GM18526 (cell line): Measurements from ENCODE around the gene GPR45.

ENCODE experiments used
- POLR2A ChIP-seq: IDR thresholded peaks from 3 replicates; pipeline ENCODE4 v1.6.1; 2011; ENCODE audit not compliant: insufficient read length; ENCODE audit errors: extremely low read depth

Gene GPR45

DNA sequence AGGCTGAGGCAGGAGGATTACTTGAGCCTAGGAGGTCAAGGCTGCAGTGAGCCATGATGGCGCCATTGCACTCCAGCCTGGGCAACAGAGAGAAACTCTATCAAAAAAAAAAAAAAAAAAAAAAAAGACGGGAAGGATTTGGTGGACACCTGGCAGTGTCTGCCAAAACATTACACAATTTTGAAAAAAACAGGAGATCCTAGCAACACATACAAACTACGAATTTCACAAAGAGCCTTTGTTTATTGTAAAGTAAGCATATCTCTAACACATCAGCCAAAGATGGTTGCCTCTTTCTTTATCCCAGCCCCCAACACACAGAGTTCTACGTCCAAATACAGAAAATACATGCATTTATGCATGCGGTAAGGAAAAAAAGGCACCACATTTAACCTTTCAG is 7.6 kb downstream of the GPR45 start:
- TF ChIP-seq POLR2A, result no peak

DNA sequence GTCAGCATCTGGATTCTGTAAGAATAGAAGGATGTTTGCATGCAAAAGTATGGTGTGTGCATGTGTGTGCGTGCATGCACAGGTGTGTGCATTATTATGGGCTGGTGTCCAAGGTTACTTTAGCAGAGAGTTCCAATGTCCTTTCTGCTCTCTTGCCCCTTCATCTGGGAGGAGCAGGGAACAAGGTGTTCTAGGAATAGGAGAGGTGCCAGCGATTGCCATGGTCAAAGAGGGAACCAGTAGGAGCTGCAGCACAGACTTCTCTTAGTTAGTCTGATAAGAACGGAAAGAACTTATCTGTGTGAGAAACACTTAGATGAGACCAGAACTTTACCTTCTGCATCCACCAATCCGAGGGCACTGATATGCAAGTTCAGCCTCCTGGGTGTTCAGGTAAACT is 8.3 kb downstream of the GPR45 start:
- no peak for TF ChIP-seq POLR2A

DNA sequence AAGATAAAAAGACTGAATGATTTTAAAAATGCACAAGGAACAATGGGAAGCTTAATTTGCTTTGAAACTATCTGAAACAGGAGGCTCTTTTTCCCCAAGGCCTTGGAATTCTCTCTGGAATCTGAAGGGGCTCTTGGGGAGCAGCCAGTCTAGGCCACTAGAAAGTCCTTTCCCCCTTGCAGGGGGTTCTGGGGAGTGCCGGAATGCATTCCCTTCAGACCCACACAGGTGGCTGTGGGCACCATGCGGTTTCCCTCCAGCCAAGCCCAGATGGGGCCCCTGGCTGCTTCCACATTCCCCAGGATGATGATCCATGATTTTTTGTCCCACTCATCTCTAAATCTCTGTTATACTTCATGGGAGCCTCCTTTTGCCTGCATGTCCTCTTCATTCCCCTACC is 10.7 kb downstream of the GPR45 start:
- no peak for TF ChIP-seq POLR2A

GRCh38 chr2:105254531-105255210 is 13.1 kb downstream of the GPR45 start:
- no peak for TF ChIP-seq POLR2A

DNA sequence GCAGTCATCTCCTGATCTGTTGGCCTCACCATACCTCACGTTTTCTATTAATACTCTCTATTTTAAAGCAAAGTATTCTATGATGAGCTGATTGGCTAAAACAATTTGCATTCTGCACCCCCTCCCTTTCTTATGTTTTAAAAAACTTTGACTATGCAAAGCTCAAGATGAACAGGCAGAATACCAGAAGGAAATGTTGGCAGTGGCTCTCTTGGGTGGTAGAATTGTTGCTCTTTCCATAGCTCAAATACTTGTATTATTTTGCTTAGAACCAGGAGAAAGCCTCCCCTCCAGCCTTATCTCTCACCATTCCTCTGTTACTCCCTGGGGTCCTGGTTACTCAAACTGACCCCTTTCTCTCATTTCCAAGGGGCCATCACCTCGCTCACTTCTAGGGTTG is 14.4 kb downstream of the GPR45 start:
- TF ChIP-seq POLR2A, result no peak

DNA sequence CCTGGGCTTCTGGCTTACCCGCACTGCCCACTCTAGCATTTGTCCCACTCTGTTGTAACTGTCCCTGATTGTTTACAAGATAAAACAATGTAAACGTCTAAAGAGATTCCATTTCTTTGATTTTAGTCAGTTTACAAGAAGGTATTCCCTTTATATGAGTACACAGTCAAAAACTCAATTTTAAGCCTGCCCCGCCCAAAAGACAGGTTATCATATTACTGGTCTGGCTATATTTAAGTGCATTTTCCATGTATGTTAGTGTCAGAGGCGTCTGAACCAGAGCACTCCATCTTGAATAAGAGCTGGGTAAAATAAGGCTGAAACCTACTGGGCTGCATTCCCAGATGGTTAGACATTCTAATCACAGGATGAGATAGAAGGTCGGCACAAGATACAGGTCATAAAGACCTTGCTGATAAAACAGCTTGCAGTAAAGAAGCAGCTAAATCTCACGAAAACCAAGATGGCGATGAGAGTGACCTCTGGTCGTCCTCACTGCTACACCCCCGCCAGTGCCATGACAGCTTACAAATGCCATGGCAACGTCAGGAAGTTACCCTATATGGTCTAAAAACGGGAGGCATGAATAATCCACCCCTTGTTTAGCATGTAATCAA is 15.0 kb downstream of the GPR45 start:
- no peak for TF ChIP-seq POLR2A

GRCh38 chr2:105257981-105258380 is 16.4 kb downstream of the GPR45 start:
- no peak for TF ChIP-seq POLR2A

GRCh38 chr2:105258835-105259350 is 17.4 kb downstream of the GPR45 start:
- no peak for TF ChIP-seq POLR2A

- TF ChIP-seq POLR2A, result no peak
Observed at GRCh38 chr2:105261061-105261460, 19.5 kb downstream of the GPR45 start.

GRCh38 chr2:105262651-105263091 is 21.1 kb downstream of the GPR45 start:
- TF ChIP-seq POLR2A, result no peak

GRCh38 chr2:105269426-105269825 is 27.9 kb downstream of the GPR45 start:
- TF ChIP-seq POLR2A, result no peak

DNA sequence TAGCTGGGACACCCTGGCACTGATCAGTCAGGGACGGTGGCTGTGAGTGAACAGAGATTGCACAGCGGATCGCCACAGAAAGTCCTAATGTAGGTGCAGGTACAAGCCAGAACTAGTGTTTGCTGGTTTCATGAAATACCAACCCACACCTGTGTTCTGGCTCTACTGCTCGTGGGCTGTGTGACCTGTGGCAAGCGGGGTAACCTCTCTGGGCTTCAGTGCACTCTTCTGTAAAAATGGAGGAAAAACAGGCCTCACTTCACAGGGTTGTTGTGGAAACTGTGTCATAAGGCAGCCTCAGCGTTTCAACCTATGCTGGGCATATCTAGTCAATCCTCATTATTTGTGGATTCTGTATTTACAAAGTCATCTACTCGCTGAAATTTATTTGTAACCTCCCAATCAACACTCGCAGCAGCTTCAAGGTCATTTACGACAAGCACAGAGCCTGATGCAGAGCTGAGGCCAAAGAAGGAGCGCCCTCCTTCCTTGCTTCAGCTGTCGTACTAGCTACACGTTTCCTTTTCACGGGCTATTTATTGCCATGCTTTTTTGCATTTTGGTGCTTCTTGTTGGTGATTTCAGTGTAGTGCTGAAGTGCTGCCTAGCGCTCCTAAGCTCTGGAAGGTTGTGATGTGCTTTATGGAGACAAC is 30.0 kb downstream of the GPR45 start:
- TF ChIP-seq POLR2A, result no peak

GRCh38 chr2:105272176-105272575 is 30.6 kb downstream of the GPR45 start:
- TF ChIP-seq POLR2A, result no peak

DNA sequence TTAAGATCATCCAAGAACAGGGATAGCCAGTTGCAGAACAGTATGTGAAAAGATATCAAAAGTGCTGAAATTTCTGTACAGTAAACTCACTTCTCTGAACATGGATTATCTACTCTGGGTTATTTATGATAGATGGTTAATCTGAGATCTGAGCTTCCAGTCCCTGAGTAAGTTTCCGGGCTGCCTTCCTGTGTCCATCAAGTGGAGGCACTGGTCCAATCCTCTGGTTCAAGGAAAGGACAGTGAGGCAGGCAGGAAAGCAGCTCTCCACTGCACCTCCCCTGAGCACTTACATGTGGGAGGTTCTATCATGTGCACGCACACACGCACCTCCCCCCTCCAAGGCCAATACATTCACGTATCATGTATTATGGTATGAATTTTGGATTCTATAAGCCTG is 32.5 kb downstream of the GPR45 start:
- no peak for TF ChIP-seq POLR2A

DNA sequence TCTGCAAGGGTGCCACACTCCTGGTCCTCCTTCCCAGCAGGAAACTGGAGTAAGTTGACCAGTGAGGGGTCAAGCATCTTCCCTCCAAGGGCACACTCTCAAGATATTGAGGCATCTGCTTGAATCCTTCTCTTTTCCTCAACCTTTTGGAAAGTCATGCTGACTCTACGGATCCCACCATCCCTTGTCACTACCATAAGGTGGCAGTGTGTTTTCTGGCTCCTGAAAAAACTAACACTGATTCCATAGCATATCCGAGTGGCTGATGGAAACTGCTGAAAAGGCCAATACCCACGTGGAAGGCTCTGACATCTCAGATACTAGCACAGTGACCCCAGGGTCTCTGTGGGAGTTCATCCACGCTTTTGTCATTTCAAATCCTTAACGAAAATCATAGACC is 37.1 kb downstream of the GPR45 start:
- no peak for TF ChIP-seq POLR2A

- TF ChIP-seq POLR2A, result no peak
Observed at GRCh38 chr2:105279126-105279525, 37.6 kb downstream of the GPR45 start.

DNA sequence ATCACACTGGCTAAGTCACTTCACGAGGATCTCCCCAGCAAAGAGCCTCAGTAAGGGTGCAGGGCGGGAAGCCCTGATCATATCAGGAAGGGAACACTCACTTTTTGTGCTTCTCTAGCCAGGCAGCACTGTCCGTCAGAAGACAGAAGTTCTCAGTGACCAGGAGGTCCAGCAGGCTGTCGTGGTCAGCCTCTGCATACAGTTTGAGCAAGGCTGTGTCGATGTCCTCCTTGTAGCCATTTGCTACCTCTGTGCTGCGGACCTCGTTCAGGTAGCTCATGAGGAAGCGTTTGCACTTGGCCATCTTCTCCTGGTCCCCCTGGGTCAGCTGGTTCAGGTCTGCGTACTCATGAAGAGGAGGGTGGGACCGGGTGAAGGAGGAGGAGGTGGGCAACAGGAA is 38.7 kb downstream of the GPR45 start:
- no peak for TF ChIP-seq POLR2A

GRCh38 chr2:105283532-105283931 is 42.0 kb downstream of the GPR45 start:
- no peak for TF ChIP-seq POLR2A
